ENCODE measurements around the gene PIGB. TPM values are rescaled to one million over a fixed set of nuclear protein-coding genes. Genes with fewer than 3 reads are reported as not detected.
"Not testable (repeated sequence)": the region's sequence is repeated elsewhere in the genome, so short reads cannot be mapped to it uniquely, and the experiment has no call there.

The PIGB gene
- total RNA-seq, 1 donor from 2014 or later, result 10.9 TPM

GRCh38 chr15:55279100-55279745 is 39.8 kb upstream of the PIGB start:
- no peak for DNase-seq (ENCODE audit: low read depth)
- H3K27me3 ChIP-seq (ENCODE audit: control insufficient read depth, insufficient read depth, low read length), result no peaks in the 10 kb centered on the region
- no peak overlapping the region for H3K4me3 ChIP-seq (ENCODE audit: low read depth, low read length)
- H3K36me3 ChIP-seq (ENCODE audit: control insufficient read depth, insufficient read depth, low read length), result no peaks in the 10 kb centered on the region
- no peak for TF ChIP-seq CTCF (IDR thresholded peaks at IDR 0.05; ENCODE audit: insufficient read depth, low read length, poor library complexity, severe bottlenecking)

- no peak for TF ChIP-seq CTCF (IDR thresholded peaks at IDR 0.05; ENCODE audit: insufficient read depth, low read length, poor library complexity, severe bottlenecking)
- Histone ChIP-seq H3K27me3 (ENCODE audit: control insufficient read depth, insufficient read depth, low read length) (no peaks in the 10 kb centered on the region), H3K36me3 (ENCODE audit: control insufficient read depth, insufficient read depth, low read length) (no peaks in the 10 kb centered on the region), H3K4me3 (ENCODE audit: low read depth, low read length) (no peak overlapping the region)
- DNase-seq (ENCODE audit: low read depth), result peak; percentile 90
Observed at GRCh38 chr15:55279746-55280351, 39.2 kb upstream of the PIGB start.

GRCh38 chr15:55280589-55280988 is 38.4 kb upstream of the PIGB start:
- H3K36me3 ChIP-seq (ENCODE audit: control insufficient read depth, insufficient read depth, low read length); DNase-seq (ENCODE audit: low read depth); H3K27me3 ChIP-seq (ENCODE audit: control insufficient read depth, insufficient read depth, low read length): not testable (repeated sequence)

GRCh38 chr15:55281517-55282228 is 37.3 kb upstream of the PIGB start:
- no peak for TF ChIP-seq CTCF (IDR thresholded peaks at IDR 0.05; ENCODE audit: insufficient read depth, low read length, poor library complexity, severe bottlenecking)
- Histone ChIP-seq H3K36me3 (ENCODE audit: control insufficient read depth, insufficient read depth, low read length) (no peaks in the 10 kb centered on the region), H3K4me3 (ENCODE audit: low read depth, low read length) (no peak overlapping the region), H3K27me3 (ENCODE audit: control insufficient read depth, insufficient read depth, low read length) (no peaks in the 10 kb centered on the region)
- DNase-seq (ENCODE audit: low read depth), result no peak

More at GRCh38 chr15:55280589-55280988, 38.4 kb upstream of the PIGB start:
- not testable (repeated sequence) for H3K4me3 ChIP-seq (ENCODE audit: low read depth, low read length)

GRCh38 chr15:55282284-55282833 is 36.7 kb upstream of the PIGB start:
- peak; percentile 42 for DNase-seq (ENCODE audit: low read depth)
- H3K27me3 ChIP-seq (ENCODE audit: control insufficient read depth, insufficient read depth, low read length), result no peaks in the 10 kb centered on the region
- no peak overlapping the region for H3K4me3 ChIP-seq (ENCODE audit: low read depth, low read length)
- no peaks in the 10 kb centered on the region for H3K36me3 ChIP-seq (ENCODE audit: control insufficient read depth, insufficient read depth, low read length)
- TF ChIP-seq CTCF (IDR thresholded peaks at IDR 0.05; ENCODE audit: insufficient read depth, low read length, poor library complexity, severe bottlenecking), result no peak
